ENCODE results near the gene SLC25A33. TPM values are rescaled to one million over a fixed set of nuclear protein-coding genes. Genes with fewer than 3 reads are reported as not detected.

The SLC25A33 gene
- total RNA-seq, 2 experiments from 2014 or later: 5.4 to 6.1 TPM

- ChIA-PET CTCF (interaction anchor here (0.6 to 6.6 kb wide), 21 partner anchors 9 to 866 kb away, joined by 3 to 113 read pairs (median 5); partner anchors contain the start of gene PIK3CD), POLR2A (interaction anchor here (0.6 to 6.6 kb wide), 19 partner anchors 15 to 314 kb away, joined by 3 to 114 read pairs (median 4); partner anchors contain the start of genes LZIC, NMNAT1 and PIK3CD)
- DNase-seq: peak; percentile 87
- Mint-ChIP-seq H3K27ac (peak overlapping the region; percentile 97), H3K4me3 (peak overlapping the region; percentile 87), H3K9me3 (no peaks in the 10 kb centered on the region), H3K36me3 (peaks cover 24% of the 10 kb centered on the region), H3K4me1 (ENCODE audit: low read depth) (peaks cover 53% of the 10 kb centered on the region), H3K27me3 (peaks cover 2% of the 10 kb centered on the region)
- intact Hi-C loops (cut with micrococcal nuclease): loop anchor here (1.0 to 2.0 kb wide), 6 partner anchors 27 to 282 kb away; partner anchors contain the start of gene CTNNBIP1
These were observed 89.5 kb downstream of the SLC25A33 start for GRCh38 chr1:9628541-9629444.

GRCh38 chr1:9629445-9630201 lies 90.4 kb downstream of the SLC25A33 start:
- H3K27me3 Mint-ChIP-seq: no peaks in the 10 kb centered on the region
- peak; percentile 90 for DNase-seq
- peak overlapping the region; percentile 97 for H3K27ac Mint-ChIP-seq
- peaks cover 31% of the 10 kb centered on the region for H3K36me3 Mint-ChIP-seq
- intact Hi-C loops (cut with micrococcal nuclease): loop anchor here (1.0 to 2.0 kb wide), 6 partner anchors 26 to 281 kb away; partner anchors contain the start of gene CTNNBIP1
- H3K4me1 Mint-ChIP-seq (ENCODE audit: low read depth): peaks cover 59% of the 10 kb centered on the region
- H3K4me3 Mint-ChIP-seq: peak overlapping the region; percentile 87
- no peaks in the 10 kb centered on the region for H3K9me3 Mint-ChIP-seq
- CTCF ChIA-PET: interaction anchor here (0.6 to 6.6 kb wide), 9 partner anchors 14 to 865 kb away, joined by 4 to 113 read pairs (median 5); partner anchors contain the start of gene PIK3CD
- POLR2A ChIA-PET: interaction anchor here (0.6 to 6.6 kb wide), 13 partner anchors 14 to 171 kb away, joined by 3 to 114 read pairs (median 5); partner anchors contain the start of gene PIK3CD

GRCh38 chr1:9630331-9631111 lies 91.3 kb downstream of the SLC25A33 start:
- peak; percentile 29 for DNase-seq
- Mint-ChIP-seq H3K27me3 (no peaks in the 10 kb centered on the region), H3K36me3 (peaks cover 39% of the 10 kb centered on the region), H3K4me1 (ENCODE audit: low read depth) (peaks cover 66% of the 10 kb centered on the region), H3K4me3 (peak overlapping the region; percentile 87), H3K27ac (peak overlapping the region; percentile 97), H3K9me3 (no peaks in the 10 kb centered on the region)
- intact Hi-C loops (cut with micrococcal nuclease): no loop called here
- CTCF ChIA-PET: interaction anchor here (0.8 to 6.6 kb wide), 7 partner anchors 12 to 154 kb away, joined by 3 to 113 read pairs (median 5); partner anchors contain the start of gene PIK3CD
- POLR2A ChIA-PET: interaction anchor here (0.6 to 6.6 kb wide), 7 partner anchors 14 to 87 kb away, joined by 3 to 114 read pairs (median 4); partner anchors contain the start of gene PIK3CD

- Mint-ChIP-seq H3K4me3 (peak overlapping the region; percentile 87), H3K9me3 (no peaks in the 10 kb centered on the region), H3K36me3 (peaks cover 42% of the 10 kb centered on the region), H3K27ac (peak overlapping the region; percentile 3), H3K4me1 (ENCODE audit: low read depth) (peaks cover 60% of the 10 kb centered on the region), H3K27me3 (no peaks in the 10 kb centered on the region)
- POLR2A ChIA-PET: interaction anchor here (1.2 to 6.6 kb wide), 3 partner anchors 12 to 84 kb away, joined by 3 to 114 read pairs (median 13); partner anchors contain the start of gene PIK3CD
- CTCF ChIA-PET: interaction anchor here (1.2 to 6.6 kb wide), 5 partner anchors 11 to 91 kb away, joined by 4 to 113 read pairs (median 5); partner anchors contain the start of gene PIK3CD
- DNase-seq: no peak
- intact Hi-C loops (cut with micrococcal nuclease): no loop called here
These were observed 92.3 kb downstream of the SLC25A33 start for GRCh38 chr1:9631613-9632012.

GRCh38 chr1:9633493-9633892 lies 94.2 kb downstream of the SLC25A33 start:
- Mint-ChIP-seq H3K4me1 (ENCODE audit: low read depth) (peaks cover 56% of the 10 kb centered on the region), H3K27me3 (no peaks in the 10 kb centered on the region), H3K36me3 (peaks cover 51% of the 10 kb centered on the region), H3K9me3 (no peaks in the 10 kb centered on the region), H3K4me3 (no peak overlapping the region), H3K27ac (no peak overlapping the region)
- ChIA-PET POLR2A (no interaction called here), CTCF (no interaction called here)
- DNase-seq: no peak
- intact Hi-C loops (cut with micrococcal nuclease): no loop called here

- POLR2A ChIA-PET: no interaction called here
- Mint-ChIP-seq H3K36me3 (peaks cover 51% of the 10 kb centered on the region), H3K27me3 (no peaks in the 10 kb centered on the region), H3K9me3 (no peaks in the 10 kb centered on the region), H3K4me1 (ENCODE audit: low read depth) (peaks cover 58% of the 10 kb centered on the region), H3K27ac (no peak overlapping the region), H3K4me3 (no peak overlapping the region)
- intact Hi-C loops (cut with micrococcal nuclease): no loop called here
- CTCF ChIA-PET: no interaction called here
- no peak for DNase-seq
These were observed 95.3 kb downstream of the SLC25A33 start for GRCh38 chr1:9634582-9634981.

Other genes with a start within 250 kb of the SLC25A33 start
- 10 to 100 TPM; 11.0 to 12.5 TPM for gene SPSB1, start 246.6 kb upstream of the SLC25A33 start, total RNA-seq
- 10 to 100 TPM; 12.2 to 14.0 TPM for gene TMEM201, start 49.4 kb downstream of the SLC25A33 start, total RNA-seq
- gene PIK3CD, start 112.3 kb downstream of the SLC25A33 start, total RNA-seq: 100 to 1,000 TPM; 129 to 138 TPM

Measured in activated CD4-positive, alpha-beta memory T cell treated with anti-CD3 and anti-CD28 coated beads for 36 hours (primary cell).